Sciatic nerve (tissue), 2 donors: ENCODE results near the gene TNFRSF17. TPM values are rescaled to one million over a fixed set of nuclear protein-coding genes. Genes with fewer than 3 reads are reported as not detected.
A peak's percentile ranks its signal among the peaks of the same experiment; 100 is the strongest.

Experiments
- ATAC-seq: fragments of 200-7000 bp; cut with Tn5 transposase; one replicate; pipeline ENCODE4 v1.9.1; 2020; ENCODE audit warnings: mild to moderate bottlenecking, moderate library complexity
- DNase-seq: peaks from one replicate; pipeline ENCODE4 v3.0.0-alpha.2; 2020; ENCODE audit warnings: low spot score
- intact Hi-C: fragments of 100-400 bp; cut with DNase I; formaldehyde crosslinking; loops from one replicate; pipeline ENCODE4 v1.14.2; 2022
- total RNA-seq: library from RNA; stranded (reverse); fragmentation: NEBNext Ultra II Directional; extraction: Animal tissue kit (Norgen Biotek cat#: 25700); gene quantifications from one replicate; pipeline ENCODE4 v1.2.1, GENCODE V29; 2021
- donor health status: DM: no; HTN: no; CAD: no.
- donor health status: DM: no; HTN: no; CAD: no.

TNFRSF17 gene
- total RNA-seq, 1 donor from 2014 or later = not detected

DNA sequence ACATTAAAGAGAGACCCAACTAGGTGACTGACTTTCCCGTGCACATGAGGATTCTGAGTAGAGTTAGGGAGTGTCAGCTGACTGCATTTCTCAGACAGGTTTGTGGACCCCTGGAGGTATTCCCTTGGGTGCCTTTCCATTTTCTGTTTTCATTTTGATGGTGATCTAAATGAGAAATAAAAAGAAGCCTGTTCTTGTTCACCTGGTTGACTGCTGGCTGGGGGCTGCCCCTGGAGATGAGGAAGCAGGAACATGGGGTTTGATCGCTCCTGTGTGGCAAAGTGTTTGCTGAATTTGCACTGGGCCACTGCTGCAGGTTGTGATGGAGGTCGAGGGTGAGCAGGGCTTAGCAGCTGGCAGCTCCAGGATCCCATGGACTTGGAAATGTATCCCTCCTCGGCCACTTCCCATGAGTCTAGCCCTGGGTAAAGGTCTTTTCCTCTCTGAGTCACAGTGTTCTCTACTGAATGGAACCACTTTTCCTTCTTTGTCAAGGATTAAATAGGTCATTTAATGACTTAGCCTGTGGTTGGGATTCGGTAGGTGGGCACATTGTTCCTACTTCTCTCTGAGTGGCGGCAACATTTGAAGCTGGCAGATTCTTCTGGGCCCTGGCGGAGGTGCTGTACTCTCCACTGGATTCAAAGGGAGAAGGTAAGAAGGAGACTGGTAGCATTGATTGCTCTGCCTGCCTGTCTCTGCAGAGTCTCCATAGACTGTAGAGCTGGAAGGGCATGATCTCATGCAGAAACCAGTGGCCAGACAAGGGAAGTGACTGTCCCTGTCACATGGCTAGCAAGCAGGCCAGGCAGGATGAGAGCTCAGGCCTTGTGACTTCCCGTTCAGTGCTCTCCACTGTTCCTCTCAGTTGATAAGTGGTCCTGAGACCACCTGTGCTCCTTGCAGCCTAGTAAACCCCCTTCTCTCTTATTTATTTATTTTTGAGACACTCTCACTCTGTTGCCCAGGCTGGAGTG is 29.4 kb downstream of the TNFRSF17 start:
- no peak for DNase-seq
- ATAC-seq = peak; percentile 89
- intact Hi-C loops = no loop called here

DNA sequence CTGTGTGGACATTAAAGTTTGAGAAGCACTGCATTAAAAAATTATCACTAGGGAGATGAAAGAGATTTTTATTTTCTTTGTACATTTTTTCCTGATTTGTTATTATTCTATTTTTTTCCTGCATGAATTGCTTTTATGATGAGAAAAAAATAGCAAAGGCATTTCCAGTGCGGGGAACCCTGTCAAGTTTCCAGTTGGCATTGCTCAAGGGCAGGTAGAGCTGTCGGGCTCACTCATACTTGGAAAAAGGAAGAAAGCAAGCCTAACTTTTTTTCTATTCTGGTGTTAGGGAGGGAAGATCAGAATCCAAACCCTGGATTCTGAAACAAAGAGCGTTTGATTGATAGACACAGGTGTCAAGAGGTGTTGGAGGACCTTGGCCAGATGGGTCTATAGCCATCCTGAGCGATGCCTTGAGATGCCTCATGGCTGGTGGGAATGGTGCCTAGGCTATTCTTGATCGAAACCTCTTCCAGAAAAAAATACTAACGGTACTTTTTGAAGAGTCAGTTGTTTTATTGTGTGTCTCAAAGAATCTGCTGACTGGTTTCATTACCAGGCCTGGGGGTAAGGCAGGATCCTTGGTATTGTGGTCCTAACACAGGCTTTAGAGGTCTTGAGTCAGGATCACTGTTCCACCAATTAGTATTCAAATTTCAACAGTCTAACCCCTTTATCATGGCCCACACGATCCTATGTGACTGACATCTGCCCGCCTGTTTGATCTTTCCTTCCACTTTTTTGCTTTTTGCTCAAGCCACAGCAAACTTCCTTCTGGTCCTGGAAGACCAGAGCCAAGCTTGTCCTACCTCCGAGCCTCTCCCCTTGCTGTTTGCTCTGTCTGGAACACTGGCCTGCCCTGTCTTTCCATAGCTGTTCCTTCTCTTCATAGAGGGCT is 31.7 kb downstream of the TNFRSF17 start:
- ATAC-seq (no peak), DNase-seq (no peak)
- intact Hi-C loops = no loop called here

DNA sequence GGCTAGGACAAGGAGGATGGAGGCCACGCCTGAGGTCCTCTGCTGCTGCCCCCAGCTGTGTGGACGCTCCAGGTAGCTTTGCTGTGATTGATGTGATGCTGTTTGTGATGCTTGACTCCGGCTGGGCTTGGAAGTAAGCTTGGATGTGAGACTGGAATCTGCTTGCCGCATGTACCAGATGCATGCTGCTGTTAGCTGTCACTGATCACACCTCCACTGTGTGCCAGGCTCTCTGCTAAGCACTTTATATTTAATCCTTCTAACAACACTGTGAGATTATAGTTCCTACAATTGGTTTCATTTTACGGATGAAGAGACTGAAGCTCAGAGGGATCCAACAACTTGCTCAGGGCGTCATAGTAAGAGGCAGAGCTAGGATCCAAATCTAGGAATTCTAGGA is 35.0 kb downstream of the TNFRSF17 start:
- ATAC-seq (no peak), DNase-seq (no peak)
- intact Hi-C loops = no loop called here

DNA sequence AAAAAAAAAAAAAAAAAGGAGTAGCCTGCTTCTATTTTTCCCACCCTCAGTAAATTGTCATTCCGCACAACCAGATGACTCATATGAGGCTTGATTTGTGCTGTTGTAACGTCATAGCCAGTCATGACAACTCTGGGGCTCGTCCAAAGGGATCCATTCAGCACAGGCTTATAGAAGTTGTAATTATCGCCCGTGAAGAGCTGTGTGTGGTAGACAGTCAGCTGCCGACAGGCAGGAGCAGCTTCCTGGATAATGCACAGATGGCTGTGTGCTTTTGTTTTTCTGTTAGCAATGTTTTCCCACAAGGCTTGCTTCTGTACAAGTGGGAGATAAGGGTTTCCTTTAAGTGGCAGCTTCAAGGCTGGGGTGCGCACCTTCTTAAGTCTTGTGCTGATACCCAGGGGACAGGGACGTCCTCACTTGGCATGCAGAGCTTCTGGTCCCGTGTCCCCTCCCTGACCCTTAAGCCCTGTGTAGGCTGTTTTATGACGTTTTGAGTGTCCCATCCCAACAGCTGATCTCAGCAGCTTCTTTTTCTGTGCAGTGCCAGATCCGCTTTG is 37.5 kb downstream of the TNFRSF17 start:
- ATAC-seq = no peak
- no peak for DNase-seq
- intact Hi-C loops = no loop called here

DNA sequence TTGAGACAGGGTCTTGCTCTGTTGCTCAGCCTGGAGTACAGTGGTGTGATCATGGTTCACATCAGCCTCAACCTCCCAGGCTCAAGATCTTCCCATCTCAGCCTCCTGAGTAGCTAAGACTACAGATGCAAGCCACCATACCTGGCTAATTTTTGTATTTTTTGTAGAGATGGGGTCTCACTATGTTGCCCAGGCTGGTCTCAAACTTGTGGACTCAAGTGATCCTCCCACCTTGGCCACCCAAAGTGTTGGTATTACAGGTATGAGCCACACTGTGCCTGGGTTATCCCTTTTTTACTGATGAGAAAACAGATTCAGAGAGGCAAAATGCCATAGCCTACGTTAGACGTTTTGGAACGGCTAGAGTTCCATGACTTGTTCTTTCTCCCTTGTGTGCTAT is 41.6 kb downstream of the TNFRSF17 start:
- intact Hi-C loops = no loop called here
- ATAC-seq = no peak

DNA sequence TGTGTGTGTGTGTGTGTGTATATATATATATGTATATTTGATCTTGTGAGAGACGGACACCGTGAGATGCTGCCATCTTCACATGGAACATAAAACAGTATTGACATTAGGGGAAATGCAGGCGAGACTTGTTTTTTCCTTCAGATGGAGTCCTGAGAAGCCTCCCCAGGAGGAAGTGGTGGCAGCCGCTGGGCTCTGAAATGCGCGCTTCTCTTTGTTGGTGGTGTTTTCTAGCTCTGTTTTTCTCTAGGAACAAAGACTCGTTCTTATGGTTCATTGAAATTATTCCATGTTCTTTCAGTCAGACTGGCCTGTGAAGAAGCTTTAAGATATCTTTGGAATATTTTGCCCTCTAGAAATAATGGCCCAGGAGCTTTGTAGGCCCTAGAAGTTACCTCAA is 44.5 kb downstream of the TNFRSF17 start:
- DNase-seq (no peak), ATAC-seq (peak; percentile 40)
- intact Hi-C loops = no loop called here

More for the DNA sequence above, 41.6 kb downstream of the TNFRSF17 start:
- no peak for DNase-seq

DNA sequence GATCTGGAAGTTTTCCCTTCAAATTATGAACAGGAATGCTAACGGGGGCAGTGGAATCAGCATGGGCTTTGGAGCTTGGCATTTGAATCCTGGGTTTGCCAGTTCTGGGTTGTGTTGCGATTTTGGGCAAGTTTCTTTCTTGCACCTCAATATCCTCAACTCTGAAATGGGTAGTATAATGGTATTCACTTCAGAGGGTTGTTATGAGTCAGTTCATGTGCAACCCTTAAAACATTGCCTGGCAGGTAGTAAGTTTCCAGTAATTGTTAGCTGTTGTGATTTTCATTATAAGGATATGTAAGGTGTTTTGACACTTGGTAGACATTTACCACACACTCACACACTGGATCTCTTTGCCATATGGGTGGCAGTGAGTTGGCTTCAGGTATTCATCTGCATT is 44.9 kb downstream of the TNFRSF17 start:
- intact Hi-C loops = no loop called here
- no peak for ATAC-seq
- no peak for DNase-seq

DNA sequence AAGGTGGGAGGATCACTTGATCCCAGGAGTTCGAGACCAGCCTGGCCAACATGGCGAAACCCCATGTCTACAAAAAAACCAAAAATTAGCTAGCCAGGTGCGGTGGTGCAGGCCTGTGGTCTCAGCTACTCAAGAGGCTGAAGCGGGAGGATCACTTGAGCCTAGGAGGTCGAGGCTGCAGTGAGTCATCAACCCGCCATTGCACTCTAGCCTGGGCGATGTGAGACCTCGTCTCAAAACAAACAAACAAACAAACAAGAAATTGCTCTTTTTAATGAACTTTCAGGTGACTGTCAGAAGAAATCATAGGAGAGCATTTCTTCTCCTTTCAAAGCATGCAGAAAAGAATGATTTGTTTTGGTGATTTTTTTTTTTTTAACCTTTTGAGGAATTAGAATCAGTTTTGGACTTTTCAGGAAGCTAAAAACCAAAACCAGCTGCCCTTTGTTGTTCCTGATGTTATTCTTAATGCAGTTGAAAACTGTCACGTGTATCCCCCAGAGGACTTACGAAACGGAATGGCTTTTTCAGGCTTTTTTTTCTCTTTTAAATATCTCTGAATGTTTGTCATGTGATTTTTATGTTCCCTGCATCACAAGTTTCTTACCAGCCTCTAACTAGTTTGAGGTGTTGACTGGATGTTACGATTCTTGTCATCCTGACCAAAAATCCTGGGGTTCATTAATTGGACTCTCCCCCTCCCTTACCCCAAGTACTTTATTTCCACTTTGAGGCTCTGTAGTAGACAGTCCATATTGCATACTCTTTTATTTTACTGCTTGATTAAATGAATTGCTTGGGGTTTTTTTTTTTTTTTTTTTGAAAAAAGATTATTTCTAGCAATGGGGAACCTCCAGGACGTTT is 45.6 kb downstream of the TNFRSF17 start:
- peak; percentile 80 for ATAC-seq
- intact Hi-C loops = no loop called here

DNA sequence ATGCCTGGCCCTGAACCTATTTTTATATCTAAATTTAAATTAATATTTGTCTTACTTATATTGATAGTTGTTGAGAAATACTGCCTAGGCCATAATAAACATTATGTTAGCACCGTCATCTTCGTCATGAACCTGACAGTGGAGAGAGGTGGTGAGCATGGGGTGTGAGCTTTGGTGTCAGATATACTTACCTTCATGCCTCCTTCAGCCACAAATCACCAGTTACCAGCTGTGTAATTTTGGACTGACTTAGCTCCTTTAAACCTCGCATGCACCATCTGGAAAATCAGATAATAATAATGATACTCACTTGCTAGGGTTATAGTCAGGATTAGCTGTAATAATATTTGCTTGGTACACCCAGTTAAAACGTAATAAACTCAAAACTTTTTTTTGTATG is 46.6 kb downstream of the TNFRSF17 start:
- DNase-seq (no peak), ATAC-seq (no peak)
- intact Hi-C loops = no loop called here

More for the DNA sequence above, 45.6 kb downstream of the TNFRSF17 start:
- no peak for DNase-seq

DNA sequence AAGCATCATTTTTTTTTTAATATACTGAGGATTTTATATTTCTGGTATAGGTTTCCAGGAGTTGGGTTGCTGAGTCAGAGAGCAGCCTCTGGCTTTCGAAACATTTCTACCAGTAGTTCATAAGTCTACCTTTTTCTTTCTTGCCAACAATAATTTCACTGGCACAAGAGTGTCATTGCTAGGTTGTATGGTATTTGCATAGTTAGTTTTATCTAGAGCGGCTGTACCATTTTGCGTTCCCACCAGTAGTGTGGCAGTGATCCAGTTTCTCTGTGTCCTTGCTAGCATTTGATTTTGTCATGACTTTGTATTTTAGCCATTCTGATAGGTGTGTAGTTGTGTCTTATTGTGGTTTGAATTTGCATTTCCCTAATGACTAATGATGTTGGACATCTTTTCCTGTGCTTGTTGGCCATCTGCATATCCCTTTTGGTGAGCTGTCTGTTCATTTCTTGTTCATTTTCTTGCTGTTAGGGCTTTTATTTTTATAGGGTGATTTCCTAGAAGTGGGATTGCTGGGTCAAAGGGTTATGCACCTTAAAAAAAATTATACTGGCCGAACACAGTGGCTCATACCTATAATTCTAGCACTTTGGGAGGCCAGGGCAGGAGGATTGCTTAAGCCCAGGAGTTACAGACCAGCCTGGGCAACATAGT is 51.4 kb downstream of the TNFRSF17 start:
- ATAC-seq = no peak
- intact Hi-C loops = no loop called here
- DNase-seq = no peak

DNA sequence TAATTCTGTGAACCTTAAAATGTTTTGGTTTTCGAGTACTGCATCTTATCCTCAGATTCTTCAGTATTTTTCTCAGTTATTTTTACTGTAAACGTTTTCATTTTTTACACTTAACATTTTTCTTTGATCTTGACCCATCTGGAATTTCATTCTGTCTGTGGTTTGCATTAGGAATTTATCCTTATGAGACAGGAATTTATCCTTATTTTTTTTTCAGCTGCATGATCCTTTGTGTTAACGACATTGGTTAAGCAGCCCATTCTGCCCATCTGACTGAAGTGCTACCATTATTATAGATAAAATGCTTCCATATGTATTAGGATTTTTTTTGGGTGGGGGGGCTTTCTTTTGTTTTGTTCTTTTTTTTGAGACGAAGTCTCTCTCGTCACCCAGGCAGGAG is 52.5 kb downstream of the TNFRSF17 start:
- DNase-seq (no peak), ATAC-seq (no peak)
- intact Hi-C loops = no loop called here

Other genes with a start within 250 kb of the TNFRSF17 start
- 36.6 TPM for gene TXNDC11, start 222.4 kb upstream of the TNFRSF17 start, total RNA-seq
- gene ZC3H7A, start 168.0 kb upstream of the TNFRSF17 start, total RNA-seq = 91.1 TPM
- 104 TPM for gene RSL1D1, start 113.7 kb upstream of the TNFRSF17 start, total RNA-seq
- gene GSPT1, start 49.3 kb upstream of the TNFRSF17 start, total RNA-seq = 82.7 TPM
- 11.9 TPM for gene NPIPB2, start 23.2 kb upstream of the TNFRSF17 start, total RNA-seq
- gene SNX29, start 11.5 kb downstream of the TNFRSF17 start, total RNA-seq = 54.4 TPM